Fibroblast of lung (primary cell): ENCODE results near the gene TMEM179.

ENCODE experiments used
- EZH2 ChIP-seq: IDR thresholded peaks from 2 replicates; pipeline ENCODE4 v1.5.1; 2012; ENCODE audit warnings: low read length, control low read depth, mild to moderate bottlenecking; ENCODE audit errors: missing control alignments
- TF ChIP-seq, protein P1 (sequence below), 2 donors: IDR thresholded peaks in 1 of 2; conservative IDR thresholded peaks in 1 of 2; 1 replicate in 1 of 2; 2 replicates in 1 of 2; pipeline ENCODE4 v1.5.1; 2011 to 2012; ENCODE audit warnings: low read length in 2 of 2, control low read depth in 1 of 2, inconsistent platforms in 1 of 2, low read depth in 1 of 2, mild to moderate bottlenecking in 1 of 2

DNA sequence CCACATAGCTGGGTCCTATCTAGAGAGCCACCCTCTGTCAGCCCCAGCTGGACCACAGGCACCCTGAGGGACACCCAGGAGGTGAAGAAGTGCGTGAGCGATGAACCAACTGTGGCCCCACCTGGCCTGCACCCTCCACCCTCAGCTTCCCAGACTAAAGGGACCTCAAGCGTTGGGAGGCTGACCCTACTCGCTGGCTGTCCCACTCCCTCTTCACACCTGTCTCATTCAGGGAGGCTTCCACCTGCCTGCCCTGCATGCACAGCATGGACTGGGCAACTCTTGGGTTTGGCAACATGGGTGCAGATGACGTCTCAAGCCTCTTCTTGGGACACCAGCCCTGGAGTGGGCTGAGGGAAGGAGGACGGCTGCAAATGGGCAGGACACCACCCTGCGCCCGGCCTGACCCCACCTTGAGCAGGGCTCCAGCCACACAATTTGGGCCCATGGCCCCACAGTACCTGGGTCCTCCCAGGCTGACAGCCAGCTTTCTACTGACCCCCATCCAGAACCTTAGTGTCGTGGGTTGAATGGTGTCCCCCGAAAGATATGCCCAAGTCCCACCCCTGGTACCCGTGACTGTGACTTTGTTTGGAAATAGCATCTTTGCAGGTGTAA, 2.1 kb downstream of the TMEM179 start:
- TF ChIP-seq, protein P1, sequence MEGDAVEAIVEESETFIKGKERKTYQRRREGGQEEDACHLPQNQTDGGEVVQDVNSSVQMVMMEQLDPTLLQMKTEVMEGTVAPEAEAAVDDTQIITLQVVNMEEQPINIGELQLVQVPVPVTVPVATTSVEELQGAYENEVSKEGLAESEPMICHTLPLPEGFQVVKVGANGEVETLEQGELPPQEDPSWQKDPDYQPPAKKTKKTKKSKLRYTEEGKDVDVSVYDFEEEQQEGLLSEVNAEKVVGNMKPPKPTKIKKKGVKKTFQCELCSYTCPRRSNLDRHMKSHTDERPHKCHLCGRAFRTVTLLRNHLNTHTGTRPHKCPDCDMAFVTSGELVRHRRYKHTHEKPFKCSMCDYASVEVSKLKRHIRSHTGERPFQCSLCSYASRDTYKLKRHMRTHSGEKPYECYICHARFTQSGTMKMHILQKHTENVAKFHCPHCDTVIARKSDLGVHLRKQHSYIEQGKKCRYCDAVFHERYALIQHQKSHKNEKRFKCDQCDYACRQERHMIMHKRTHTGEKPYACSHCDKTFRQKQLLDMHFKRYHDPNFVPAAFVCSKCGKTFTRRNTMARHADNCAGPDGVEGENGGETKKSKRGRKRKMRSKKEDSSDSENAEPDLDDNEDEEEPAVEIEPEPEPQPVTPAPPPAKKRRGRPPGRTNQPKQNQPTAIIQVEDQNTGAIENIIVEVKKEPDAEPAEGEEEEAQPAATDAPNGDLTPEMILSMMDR (conservative IDR thresholded peaks at IDR 0.05 in 1 of 2, IDR thresholded peaks at IDR 0.05 in 1 of 2; ENCODE audit: low read depth in 1 of 2, low read length in 2 of 2): no peak
- no peak for TF ChIP-seq EZH2
